Measurements from ENCODE around the gene RUNX2.

- TF ChIP-seq CTCF (conservative IDR thresholded peaks at IDR 0.05) (no peak), ZFX (IDR thresholded peaks at IDR 0.05) (no peak)
Measured at GRCh38 chr6:45611491-45611890, 283.4 kb downstream of the RUNX2 start.

Measured in C4-2B (cell line).